Mesenchymal stem cell (in vitro differentiated cells and primary cell): ENCODE data around the gene KPNA1.
"Not testable (repeated sequence)": the region's sequence is repeated elsewhere in the genome, so short reads cannot be mapped to it uniquely, and the experiment has no call there.

Experiments used
- DNase-seq: peaks from one replicate; pipeline ENCODE4 v3.0.0-alpha.2; 2013
- H2AFZ ChIP-seq: one replicate; pipeline ENCODE4 v1.6.1; 2013; ENCODE audit warnings: low read depth, mild to moderate bottlenecking, control low read depth, inconsistent platforms, low read length, moderate library complexity
- H2AK5ac ChIP-seq: 2 replicates; pipeline ENCODE4 v1.6.1; 2013; ENCODE audit warnings: low read length, moderate library complexity, mild to moderate bottlenecking, inconsistent platforms; ENCODE audit not compliant: severe bottlenecking
- H2BK120ac ChIP-seq: one replicate; pipeline ENCODE4 v1.6.1; 2013; ENCODE audit warnings: low read depth, mild to moderate bottlenecking, inconsistent platforms, low read length, moderate library complexity
- H2BK12ac ChIP-seq, 2 experiments: one replicate each; pipeline ENCODE4 v1.6.1; 2013; ENCODE audit warnings: inconsistent platforms in 2 of 2, low read length in 2 of 2, mild to moderate bottlenecking in 2 of 2, moderate library complexity in 2 of 2, control low read depth in 1 of 2
- H2BK15ac ChIP-seq: one replicate; pipeline ENCODE4 v1.6.1; 2013; ENCODE audit warnings: mild to moderate bottlenecking, low read depth, inconsistent platforms; ENCODE audit not compliant: poor library complexity, severe bottlenecking
- H2BK5ac ChIP-seq: 2 replicates; pipeline ENCODE4 v1.6.1; 2013; ENCODE audit warnings: low read depth, mild to moderate bottlenecking, low read length, control low read depth, inconsistent platforms; ENCODE audit not compliant: poor library complexity, severe bottlenecking
- H3K14ac ChIP-seq, 2 experiments: one replicate each; pipeline ENCODE4 v1.6.1; 2013; ENCODE audit warnings: inconsistent platforms in 2 of 2, low read length in 2 of 2, control low read depth in 1 of 2, mild to moderate bottlenecking in 1 of 2, moderate library complexity in 1 of 2
- H3K18ac ChIP-seq, 2 experiments: one replicate each; pipeline ENCODE4 v1.6.1; 2013; ENCODE audit warnings: inconsistent platforms in 2 of 2, low read length in 2 of 2, control low read depth in 1 of 2, low read depth in 1 of 2, mild to moderate bottlenecking in 1 of 2
- H3K23ac ChIP-seq, 2 experiments: one replicate each; pipeline ENCODE4 v1.6.1; 2013; ENCODE audit warnings: inconsistent platforms in 2 of 2, low read length in 2 of 2, mild to moderate bottlenecking in 2 of 2, moderate library complexity in 2 of 2, control low read depth in 1 of 2
- H3K27ac ChIP-seq: 2 replicates; pipeline ENCODE4 v1.5.1; 2013; ENCODE audit warnings: mild to moderate bottlenecking, moderate library complexity, low read length, control low read depth, inconsistent platforms; ENCODE audit not compliant: poor library complexity, severe bottlenecking
- H3K27me3 ChIP-seq, 2 experiments: 2 replicates each; pipeline versions ENCODE4 v1.6.1 to v1.7.0; 2013; ENCODE audit warnings: low read length in 2 of 2, mild to moderate bottlenecking in 2 of 2, moderate library complexity in 2 of 2, control low read depth in 1 of 2, inconsistent platforms in 1 of 2; ENCODE audit not compliant: control insufficient read depth in 1 of 2, insufficient read depth in 1 of 2
- H3K36me3 ChIP-seq, 2 experiments: 2 replicates each; pipeline versions ENCODE4 v1.6.1 to v1.7.0; 2013; ENCODE audit warnings: low read length in 2 of 2, control low read depth in 1 of 2, inconsistent platforms in 1 of 2, low read depth in 1 of 2, mild to moderate bottlenecking in 1 of 2; ENCODE audit not compliant: insufficient read depth in 2 of 2, control insufficient read depth in 1 of 2
- H3K4ac ChIP-seq, 2 experiments: one replicate each; pipeline ENCODE4 v1.6.1; 2013; ENCODE audit warnings: inconsistent platforms in 2 of 2, low read length in 2 of 2, mild to moderate bottlenecking in 2 of 2, moderate library complexity in 2 of 2, control low read depth in 1 of 2, low read depth in 1 of 2
- H3K4me1 ChIP-seq: 2 replicates; pipeline ENCODE4 v1.6.1; 2013; ENCODE audit warnings: low read depth, low read length, control low read depth; ENCODE audit not compliant: control insufficient read depth, insufficient read depth
- H3K4me2 ChIP-seq: 2 replicates; pipeline ENCODE4 v1.6.1; 2013; ENCODE audit warnings: low read length, mild to moderate bottlenecking, inconsistent platforms; ENCODE audit not compliant: poor library complexity, severe bottlenecking
- H3K4me3 ChIP-seq, 2 experiments: 2 replicates each; pipeline versions ENCODE4 v1.5.1 to v1.7.0; 2013; ENCODE audit warnings: low read length in 2 of 2, mild to moderate bottlenecking in 2 of 2, control low read depth in 1 of 2, low read depth in 1 of 2; ENCODE audit not compliant: insufficient read depth in 1 of 2
- H3K79me1 ChIP-seq: replicated peaks from 2 replicates; pipeline ENCODE4 v1.6.1; 2013; ENCODE audit warnings: mild to moderate bottlenecking, control low read depth, low read length, inconsistent platforms; ENCODE audit not compliant: poor library complexity, severe bottlenecking
- H3K9ac ChIP-seq: 2 replicates; pipeline ENCODE4 v1.7.0; 2013; ENCODE audit warnings: mild to moderate bottlenecking, low read length, moderate library complexity
- H3K9me3 ChIP-seq: 2 replicates; pipeline ENCODE4 v1.7.0; 2013; ENCODE audit warnings: mild to moderate bottlenecking, low read length; ENCODE audit not compliant: control insufficient read depth
- H4K8ac ChIP-seq: one replicate; pipeline ENCODE4 v1.6.1; 2013; ENCODE audit warnings: inconsistent platforms, mild to moderate bottlenecking, low read length, moderate library complexity
- H4K91ac ChIP-seq: one replicate; pipeline ENCODE4 v1.6.1; 2013; ENCODE audit warnings: mild to moderate bottlenecking, low read length, inconsistent platforms
- WGBS: methylation state at CpG from one replicate; pipeline ENCODE4 v1.1.7; 2013; ENCODE audit warnings: mixed read lengths; 5-methylcytosine and 5-hydroxymethylcytosine counted together

Gene KPNA1

DNA sequence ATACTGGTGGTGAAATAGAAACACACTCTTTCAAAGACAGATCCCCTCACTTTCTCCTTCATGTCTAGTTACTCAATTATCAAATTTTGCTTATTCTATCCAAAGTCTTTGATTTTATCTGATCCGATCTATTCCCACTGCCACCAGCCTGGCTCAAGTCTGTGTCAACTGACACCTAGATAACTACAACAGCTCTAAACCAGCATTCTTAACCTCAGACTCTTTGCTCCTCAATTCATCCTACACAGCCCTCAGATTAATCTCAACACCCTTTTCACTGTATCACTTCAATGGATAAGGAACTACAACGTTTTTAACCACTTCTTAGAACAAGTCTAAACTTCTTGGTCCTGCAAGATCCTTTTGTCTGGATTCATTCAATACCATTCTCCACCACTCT lies 9.1 kb downstream of the KPNA1 start:
- H3K4me2 ChIP-seq, result no peak overlapping the region
- H3K4me3 ChIP-seq, result no peak overlapping the region
- no peak overlapping the region for H4K91ac ChIP-seq
- no peaks in the 10 kb centered on the region for H3K79me1 ChIP-seq
- no peak overlapping the region for H3K18ac ChIP-seq
- no peak overlapping the region for H2AFZ ChIP-seq
- no peaks in the 10 kb centered on the region for H3K27me3 ChIP-seq
- H3K36me3 ChIP-seq, result peaks cover 0 to 3% of the 10 kb centered on the region in 2 experiments
- no peak for DNase-seq
- H3K27ac ChIP-seq, result no peak overlapping the region
- H3K4me1 ChIP-seq, result peaks cover 3% of the 10 kb centered on the region
- H3K14ac ChIP-seq, result no peak overlapping the region
- no peak overlapping the region for H2BK12ac ChIP-seq
- H2BK15ac ChIP-seq, result no peak overlapping the region
- H3K4ac ChIP-seq, result no peak overlapping the region
- H3K23ac ChIP-seq, result no peak overlapping the region
- H2BK120ac ChIP-seq, result no peak overlapping the region
- no peak overlapping the region for H3K9ac ChIP-seq
- H3K9me3 ChIP-seq, result no peaks in the 10 kb centered on the region
- H2AK5ac ChIP-seq, result no peak overlapping the region
- WGBS, result 64% methylated on average over 2 of the region's 2 CpGs
- no peak overlapping the region for H4K8ac ChIP-seq
- no peak overlapping the region for H2BK5ac ChIP-seq

DNA sequence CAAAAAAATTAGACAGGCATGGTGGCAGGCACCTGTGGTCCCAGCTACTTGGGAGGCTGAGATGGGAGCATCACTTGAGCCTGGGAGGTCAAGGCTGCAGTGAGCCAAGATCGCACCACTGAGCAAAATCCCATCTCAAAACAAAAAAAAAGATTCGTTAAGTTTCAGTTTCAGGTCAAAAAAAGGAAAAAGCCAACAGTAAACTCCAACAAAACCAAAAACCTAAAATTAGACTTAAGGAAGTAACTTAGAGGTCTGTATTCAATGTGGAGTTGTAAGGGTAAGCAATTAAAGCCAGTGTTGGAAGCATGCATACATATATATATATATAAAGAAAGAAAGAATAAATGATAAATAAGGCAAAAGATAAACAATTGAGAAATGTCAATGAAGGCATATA lies 11.8 kb downstream of the KPNA1 start:
- no peak overlapping the region for H2BK15ac ChIP-seq
- no peak overlapping the region for H3K27ac ChIP-seq
- no peak overlapping the region for H3K4me3 ChIP-seq
- H3K36me3 ChIP-seq, result peaks cover 0 to 3% of the 10 kb centered on the region in 2 experiments
- H3K9me3 ChIP-seq, result no peaks in the 10 kb centered on the region
- no CpG with 5 or more reads among the region's 2 CpGs for WGBS
- H2AFZ ChIP-seq, result no peak overlapping the region
- no peaks in the 10 kb centered on the region for H3K27me3 ChIP-seq
- H3K79me1 ChIP-seq, result peaks cover 1% of the 10 kb centered on the region
- H3K18ac ChIP-seq, result no peak overlapping the region
- no peak overlapping the region for H2BK5ac ChIP-seq
- no peak overlapping the region for H2BK12ac ChIP-seq
- no peak overlapping the region for H3K4me2 ChIP-seq
- H3K23ac ChIP-seq, result no peak overlapping the region
- no peak overlapping the region for H4K91ac ChIP-seq
- no peak overlapping the region for H2AK5ac ChIP-seq
- no peak overlapping the region for H4K8ac ChIP-seq
- no peak overlapping the region for H2BK120ac ChIP-seq
- no peak overlapping the region for H3K9ac ChIP-seq
- H3K14ac ChIP-seq, result no peak overlapping the region
- H3K4me1 ChIP-seq, result peaks cover 2% of the 10 kb centered on the region
- H3K4ac ChIP-seq, result no peak overlapping the region
- no peak for DNase-seq

DNA sequence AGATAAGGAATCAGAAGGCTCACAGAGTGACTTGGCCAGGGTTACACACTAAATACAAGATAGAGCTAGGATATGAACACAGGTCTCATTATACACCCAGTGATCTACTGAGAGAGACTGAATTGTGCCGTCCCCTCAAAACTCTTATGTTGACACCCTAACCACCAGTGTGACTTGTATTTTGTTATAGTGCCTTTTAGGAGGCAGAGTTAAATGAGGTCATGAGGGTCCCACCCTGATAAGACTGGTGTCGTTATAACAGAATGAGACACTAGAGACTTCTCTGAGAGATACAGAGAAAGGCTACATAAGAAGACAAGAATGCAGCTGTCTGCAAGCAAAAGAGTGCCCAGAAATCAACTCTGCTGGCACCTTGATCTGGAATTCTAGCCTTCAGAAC lies 12.6 kb downstream of the KPNA1 start:
- H3K4me2 ChIP-seq, result no peak overlapping the region
- H3K4me3 ChIP-seq, result no peak overlapping the region
- H3K18ac ChIP-seq, result no peak overlapping the region
- no peak overlapping the region for H4K8ac ChIP-seq
- H2BK12ac ChIP-seq, result no peak overlapping the region
- no peak overlapping the region for H2AK5ac ChIP-seq
- no peak overlapping the region for H3K9ac ChIP-seq
- peaks cover 1% of the 10 kb centered on the region for H3K79me1 ChIP-seq
- no peak overlapping the region for H2BK15ac ChIP-seq
- H3K9me3 ChIP-seq, result no peaks in the 10 kb centered on the region
- DNase-seq, result no peak
- H3K23ac ChIP-seq, result no peak overlapping the region
- no peak overlapping the region for H3K27ac ChIP-seq
- no peak overlapping the region for H3K14ac ChIP-seq
- H2BK120ac ChIP-seq, result no peak overlapping the region
- peaks cover 2% of the 10 kb centered on the region for H3K4me1 ChIP-seq
- no peak overlapping the region for H2BK5ac ChIP-seq
- H3K4ac ChIP-seq, result no peak overlapping the region
- WGBS, result 29% methylated on average over 1 of the region's 2 CpGs
- H2AFZ ChIP-seq, result no peak overlapping the region
- H4K91ac ChIP-seq, result no peak overlapping the region
- H3K36me3 ChIP-seq, result peaks cover 0 to 3% of the 10 kb centered on the region in 2 experiments
- H3K27me3 ChIP-seq, result no peaks in the 10 kb centered on the region

DNA sequence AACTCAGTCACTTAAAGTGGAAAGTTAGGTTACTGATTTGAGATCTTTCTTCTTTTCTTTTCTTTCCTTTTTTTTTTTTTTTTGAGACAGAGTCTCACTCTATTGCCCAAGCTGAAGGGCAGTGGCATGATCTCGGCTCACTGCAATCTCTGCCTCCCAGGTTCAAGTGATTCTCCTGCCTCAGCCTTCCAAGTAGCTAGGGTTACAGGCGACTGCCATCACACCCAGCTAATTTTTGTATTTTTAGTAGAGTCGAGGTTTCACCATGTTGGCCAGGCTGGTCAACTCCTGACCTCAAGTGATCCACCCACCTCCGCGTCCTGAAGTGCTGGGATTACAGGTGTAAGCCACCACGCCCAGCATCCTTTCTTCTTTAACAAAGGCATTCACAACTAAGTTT lies 13.8 kb downstream of the KPNA1 start:
- not testable (repeated sequence) for H4K8ac ChIP-seq, H4K91ac ChIP-seq, H3K79me1 ChIP-seq, H2BK120ac ChIP-seq, H3K4me1 ChIP-seq, H2BK15ac ChIP-seq, H3K36me3 ChIP-seq, H2AFZ ChIP-seq, H3K4ac ChIP-seq, H2AK5ac ChIP-seq, H3K9ac ChIP-seq, H3K14ac ChIP-seq, H2BK5ac ChIP-seq, H3K4me2 ChIP-seq, DNase-seq, H3K9me3 ChIP-seq, H3K4me3 ChIP-seq, H2BK12ac ChIP-seq, H3K18ac ChIP-seq, H3K27ac ChIP-seq, H3K27me3 ChIP-seq, H3K23ac ChIP-seq
- WGBS, result 91% methylated on average over 6 of the region's 6 CpGs
